Measurements from ENCODE around the gene PCDH9. TPM values are rescaled to one million over a fixed set of nuclear protein-coding genes. Genes with fewer than 3 reads are reported as not detected.
"Not testable (repeated sequence)": the region's sequence is repeated elsewhere in the genome, so short reads cannot be mapped to it uniquely, and the experiment has no call there.

Gene PCDH9
- total RNA-seq, 1 donor from 2014 or later = 0.40 TPM

DNA sequence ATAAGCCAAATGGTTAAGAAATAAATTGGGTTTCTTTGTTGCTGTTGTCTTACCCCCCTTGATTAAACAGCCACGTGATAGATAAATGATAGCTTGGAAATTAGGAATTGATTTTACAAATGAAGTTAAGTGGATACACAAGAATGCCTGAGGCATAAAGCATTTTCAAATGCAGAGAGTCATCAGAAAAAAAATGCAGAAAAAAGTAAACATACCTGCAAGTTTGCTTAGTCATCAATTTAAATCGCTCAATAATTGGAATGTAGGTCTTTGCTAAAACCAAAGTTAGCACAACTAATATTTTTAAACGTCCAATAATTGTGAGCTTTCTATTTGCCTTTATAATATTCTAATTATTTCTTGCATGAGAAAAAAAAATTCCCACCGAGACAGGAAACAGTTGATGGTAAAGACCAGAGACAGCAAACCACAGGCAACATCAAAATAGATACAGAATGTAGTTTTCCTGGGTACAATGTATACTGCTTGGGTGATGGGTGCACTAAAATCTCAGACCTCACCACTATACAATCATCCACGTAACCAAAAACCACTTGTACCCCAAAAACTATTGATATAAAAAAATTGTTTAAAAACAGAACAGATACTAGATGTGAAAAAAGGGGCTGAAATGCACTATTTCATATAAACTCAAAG, 924.0 kb downstream of the PCDH9 start:
- TF ChIP-seq, protein P1, sequence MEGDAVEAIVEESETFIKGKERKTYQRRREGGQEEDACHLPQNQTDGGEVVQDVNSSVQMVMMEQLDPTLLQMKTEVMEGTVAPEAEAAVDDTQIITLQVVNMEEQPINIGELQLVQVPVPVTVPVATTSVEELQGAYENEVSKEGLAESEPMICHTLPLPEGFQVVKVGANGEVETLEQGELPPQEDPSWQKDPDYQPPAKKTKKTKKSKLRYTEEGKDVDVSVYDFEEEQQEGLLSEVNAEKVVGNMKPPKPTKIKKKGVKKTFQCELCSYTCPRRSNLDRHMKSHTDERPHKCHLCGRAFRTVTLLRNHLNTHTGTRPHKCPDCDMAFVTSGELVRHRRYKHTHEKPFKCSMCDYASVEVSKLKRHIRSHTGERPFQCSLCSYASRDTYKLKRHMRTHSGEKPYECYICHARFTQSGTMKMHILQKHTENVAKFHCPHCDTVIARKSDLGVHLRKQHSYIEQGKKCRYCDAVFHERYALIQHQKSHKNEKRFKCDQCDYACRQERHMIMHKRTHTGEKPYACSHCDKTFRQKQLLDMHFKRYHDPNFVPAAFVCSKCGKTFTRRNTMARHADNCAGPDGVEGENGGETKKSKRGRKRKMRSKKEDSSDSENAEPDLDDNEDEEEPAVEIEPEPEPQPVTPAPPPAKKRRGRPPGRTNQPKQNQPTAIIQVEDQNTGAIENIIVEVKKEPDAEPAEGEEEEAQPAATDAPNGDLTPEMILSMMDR (conservative IDR thresholded peaks at IDR 0.05; ENCODE audit: low read depth, low read length) = no peak
- no peak for DNase-seq (ENCODE audit: low read depth)
- H3K4me3 ChIP-seq (ENCODE audit: low read depth, low read length) = no peak overlapping the region

DNA sequence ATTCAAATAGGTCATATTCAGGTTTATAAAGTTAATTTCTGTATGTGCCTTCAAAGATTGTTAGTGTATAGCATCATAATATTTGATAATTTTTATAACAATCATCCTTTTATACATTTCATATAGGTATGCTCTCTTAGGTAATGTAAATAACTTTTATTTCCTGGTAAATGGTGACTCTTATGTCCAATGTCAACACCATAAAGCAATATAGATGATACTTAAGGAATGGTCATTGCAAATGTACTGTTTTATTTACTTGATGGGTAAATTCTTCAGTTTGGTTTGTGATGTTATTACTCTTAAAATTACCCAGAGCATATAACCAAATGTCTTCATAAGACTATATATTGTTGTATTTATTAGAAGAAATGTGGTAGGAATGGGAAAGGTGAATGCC, 928.7 kb downstream of the PCDH9 start:
- DNase-seq (ENCODE audit: low read depth) = no peak

DNA sequence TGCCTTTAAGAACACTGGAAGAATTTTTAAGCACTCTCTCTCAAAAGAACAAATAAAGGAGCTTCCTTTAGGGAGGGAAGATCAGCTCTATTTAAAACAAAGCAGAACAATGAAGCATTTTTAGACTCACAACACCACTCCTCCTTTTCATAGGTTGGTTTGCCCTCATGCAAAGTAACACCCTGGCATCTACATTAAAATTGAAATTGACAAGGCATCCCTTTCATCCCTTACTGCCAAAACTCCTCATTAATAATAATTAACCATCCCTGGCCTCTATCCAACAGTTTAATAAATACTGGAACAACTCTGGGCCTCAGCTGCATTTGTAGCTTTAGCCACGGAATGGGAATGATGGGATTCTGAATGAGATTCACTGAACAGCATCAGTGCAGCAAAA, 929.1 kb downstream of the PCDH9 start:
- TF ChIP-seq, protein P1 (conservative IDR thresholded peaks at IDR 0.05; ENCODE audit: low read depth, low read length) = no peak
- DNase-seq (ENCODE audit: low read depth) = no peak
- no peak overlapping the region for H3K4me3 ChIP-seq (ENCODE audit: low read depth, low read length)

More for the DNA sequence above, 928.7 kb downstream of the PCDH9 start:
- H3K4me3 ChIP-seq (ENCODE audit: low read depth, low read length) = no peak overlapping the region
- TF ChIP-seq, protein P1 (conservative IDR thresholded peaks at IDR 0.05; ENCODE audit: low read depth, low read length) = no peak

DNA sequence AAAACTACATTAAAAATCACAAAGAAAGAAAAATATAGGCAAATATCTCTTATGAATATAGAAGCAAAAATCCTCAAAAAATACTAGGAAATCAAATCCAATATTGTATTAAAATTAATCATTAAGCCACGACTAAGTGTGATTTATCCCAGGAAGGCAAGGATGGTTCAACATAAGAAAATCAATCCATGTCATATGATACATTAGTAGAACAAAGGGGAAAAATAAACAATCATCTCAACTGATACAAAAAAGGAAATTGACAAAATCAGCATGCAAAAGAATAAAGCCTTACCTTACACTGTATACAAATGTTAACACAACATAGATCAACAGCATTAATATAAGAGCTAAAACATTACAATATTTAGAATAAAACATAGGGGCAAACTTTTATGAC, 933.3 kb downstream of the PCDH9 start:
- TF ChIP-seq, protein P1 (conservative IDR thresholded peaks at IDR 0.05; ENCODE audit: low read depth, low read length) = no peak
- H3K4me3 ChIP-seq (ENCODE audit: low read depth, low read length) = no peak overlapping the region
- DNase-seq (ENCODE audit: low read depth) = no peak

DNA sequence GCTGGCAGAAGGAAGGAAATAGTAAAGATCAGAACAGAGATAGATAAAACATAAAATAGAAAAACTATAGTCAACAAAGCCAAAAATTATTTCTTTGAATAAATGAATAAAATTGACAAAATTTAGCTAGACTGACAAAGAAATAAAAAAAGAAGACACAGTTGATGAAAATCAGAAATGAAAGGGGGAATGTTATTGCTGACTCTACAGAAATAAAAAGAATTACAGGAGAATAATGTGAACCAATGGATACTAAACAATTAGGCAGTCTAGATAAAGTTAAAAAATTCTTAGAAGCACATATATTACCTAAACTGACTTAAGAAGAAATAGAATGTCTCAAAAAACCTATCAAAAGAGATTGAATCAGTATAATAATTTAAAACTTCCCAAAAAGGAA, 933.8 kb downstream of the PCDH9 start:
- no peak overlapping the region for H3K4me3 ChIP-seq (ENCODE audit: low read depth, low read length)
- no peak for DNase-seq (ENCODE audit: low read depth)
- TF ChIP-seq, protein P1 (conservative IDR thresholded peaks at IDR 0.05; ENCODE audit: low read depth, low read length) = no peak

DNA sequence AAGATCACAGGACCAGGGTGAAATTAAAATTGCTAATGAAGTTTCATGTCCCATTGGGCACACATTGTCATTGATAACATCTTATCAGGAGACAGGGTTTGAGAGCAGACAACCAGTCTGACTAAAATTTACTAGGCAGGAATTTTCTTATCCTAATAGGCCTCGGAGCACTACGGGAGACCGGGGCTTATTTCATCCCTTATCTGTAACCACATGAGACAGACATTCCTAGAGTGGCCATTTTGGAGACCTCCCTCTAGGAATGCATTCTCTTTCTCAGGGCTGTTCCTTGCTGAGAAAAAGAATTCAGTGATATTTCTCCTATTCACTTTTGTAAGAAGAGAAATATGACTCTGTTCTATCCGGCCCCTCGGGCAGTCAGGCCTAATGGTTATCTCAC, 943.3 kb downstream of the PCDH9 start:
- not testable (repeated sequence) for H3K4me3 ChIP-seq (ENCODE audit: low read depth, low read length); DNase-seq (ENCODE audit: low read depth)

DNA sequence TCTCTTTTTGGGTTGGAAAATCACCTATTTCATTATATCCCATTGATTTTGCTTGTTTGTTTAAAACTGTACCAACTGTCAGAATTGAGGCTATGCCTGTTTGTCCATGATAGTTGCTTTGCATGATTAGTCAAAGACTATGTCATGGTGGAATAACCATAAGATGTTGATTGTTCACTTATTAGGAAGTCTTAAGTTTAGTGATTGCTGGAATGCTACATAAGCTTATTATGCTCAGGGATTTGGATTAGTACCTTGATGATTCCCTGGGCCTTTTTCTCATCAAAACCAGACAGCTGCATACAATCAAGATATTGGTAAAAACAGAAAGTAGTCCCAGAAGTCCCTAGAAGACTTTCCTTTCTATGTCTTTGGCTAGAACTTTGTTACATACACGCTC, 954.7 kb downstream of the PCDH9 start:
- TF ChIP-seq, protein P1 (conservative IDR thresholded peaks at IDR 0.05; ENCODE audit: low read depth, low read length) = no peak
- DNase-seq (ENCODE audit: low read depth) = peak; percentile 10
- no peak overlapping the region for H3K4me3 ChIP-seq (ENCODE audit: low read depth, low read length)

All from epithelial cell of proximal tubule (primary cell).